Neural cell (in vitro differentiated cells): ENCODE data around the gene EPAS1. TPM values are rescaled to one million over a fixed set of nuclear protein-coding genes. Genes with fewer than 3 reads are reported as not detected.

Experiments
- H2AFZ ChIP-seq: fragments of 200-600, 300-800 bp; sonication (generic), shearing (Covaris generic); 2 replicates; pipeline ENCODE4 v1.6.0; 2014; ENCODE audit warnings: low read depth, mild to moderate bottlenecking, antibody characterized with exemption, low read length, moderate library complexity
- H3F3A ChIP-seq: fragments of 200-600 bp; shearing (Covaris generic); 2 replicates; pipeline ENCODE4 v1.6.1; 2016; ENCODE audit warnings: mild to moderate bottlenecking, moderate library complexity, mixed read lengths, antibody characterized with exemption, low read length; ENCODE audit not compliant: insufficient read depth, poor library complexity, severe bottlenecking
- H3K27ac ChIP-seq: fragments of 200-600, 300-800 bp; sonication (generic), shearing (Covaris generic); 2 replicates; pipeline ENCODE4 v1.5.1; 2014; ENCODE audit warnings: mild to moderate bottlenecking, low read length, moderate library complexity
- H3K27me3 ChIP-seq: fragments of 300-800, 200-600 bp; sonication (generic), shearing (Covaris generic); 2 replicates; pipeline ENCODE4 v1.6.0; 2014; ENCODE audit warnings: mild to moderate bottlenecking, low read depth, low read length, moderate library complexity; ENCODE audit not compliant: insufficient read depth
- H3K36me3 ChIP-seq: fragments of 300-800, 200-600 bp; sonication (generic), shearing (Covaris generic); 2 replicates; pipeline ENCODE4 v1.5.1; 2014; ENCODE audit warnings: mild to moderate bottlenecking, antibody characterized with exemption, low read length, moderate library complexity; ENCODE audit not compliant: insufficient read depth
- H3K4me2 ChIP-seq: fragments of 300-800, 200-600 bp; sonication (generic), shearing (Covaris generic); 2 replicates; pipeline ENCODE4 v1.6.0; 2014; ENCODE audit warnings: mild to moderate bottlenecking, low read length
- H3K4me3 ChIP-seq: fragments of 300-800, 200-600 bp; sonication (generic), shearing (Covaris generic); 2 replicates; pipeline ENCODE4 v1.5.1; 2014; ENCODE audit warnings: mild to moderate bottlenecking, low read length, moderate library complexity
- H3K79me2 ChIP-seq: fragments of 200-600 bp; shearing (Covaris generic); replicated peaks from 2 replicates; pipeline ENCODE4 v1.6.0; 2014; ENCODE audit warnings: mild to moderate bottlenecking, low read length, moderate library complexity; ENCODE audit not compliant: insufficient read depth
- H3K9ac ChIP-seq: fragments of 300-800, 200-600 bp; sonication (generic), shearing (Covaris generic); 2 replicates; pipeline ENCODE4 v1.6.1; 2016; ENCODE audit warnings: mild to moderate bottlenecking, low read length, mixed read lengths
- H3K9me2 ChIP-seq: fragments of 200-600 bp; shearing (Covaris generic); 2 replicates; pipeline ENCODE4 v1.6.1; 2016; ENCODE audit warnings: mild to moderate bottlenecking, low read length, mixed read lengths; ENCODE audit not compliant: insufficient read depth
- H3K9me3 ChIP-seq: fragments of 200-600, 300-800 bp; sonication (generic), shearing (Covaris generic); 2 replicates; pipeline ENCODE4 v1.6.1; 2016; ENCODE audit warnings: mild to moderate bottlenecking, mixed run types, low read length, moderate library complexity, mixed read lengths
- H4K20me1 ChIP-seq: fragments of 200-600 bp; shearing (Covaris generic); 2 replicates; pipeline ENCODE4 v1.6.1; 2016; ENCODE audit warnings: mild to moderate bottlenecking, mixed run types; ENCODE audit not compliant: insufficient read depth
- CTCF ChIP-seq: fragments of 450-650 bp; IDR thresholded peaks from 2 replicates; pipeline ENCODE4 v1.5.1; 2014; ENCODE audit warnings: antibody characterized with exemption, mild to moderate bottlenecking, moderate library complexity; ENCODE audit not compliant: poor library complexity, severe bottlenecking
- EP300 ChIP-seq: fragments of 450-650 bp; conservative IDR thresholded peaks from 2 replicates; pipeline ENCODE4 v1.6.1; 2014; ENCODE audit warnings: antibody characterized with exemption, mild to moderate bottlenecking, moderate library complexity; ENCODE audit not compliant: poor library complexity, severe bottlenecking
- EZH2 ChIP-seq: fragments of 200-600, 300-800 bp; shearing (Covaris generic), sonication (generic); IDR thresholded peaks from 2 replicates; pipeline ENCODE4 v1.6.1; 2014; ENCODE audit warnings: antibody characterized with exemption, low read length, borderline replicate concordance, mild to moderate bottlenecking; ENCODE audit not compliant: insufficient read depth, poor library complexity, severe bottlenecking
- MXI1 ChIP-seq: fragments of 450-650 bp; conservative IDR thresholded peaks from 2 replicates; pipeline ENCODE4 v1.6.1; 2014; ENCODE audit warnings: antibody characterized with exemption, mild to moderate bottlenecking; ENCODE audit not compliant: poor library complexity, severe bottlenecking
- POLR2AphosphoS5 ChIP-seq: IDR thresholded peaks from 2 replicates; pipeline ENCODE4 v1.6.1; 2012
- RAD21 ChIP-seq: fragments of 450-650 bp; conservative IDR thresholded peaks from 2 replicates; pipeline ENCODE4 v1.6.1; 2014; ENCODE audit warnings: antibody characterized with exemption, mild to moderate bottlenecking, moderate library complexity
- REST ChIP-seq: IDR thresholded peaks from 2 replicates; pipeline ENCODE4 v1.6.1; 2012; ENCODE audit warnings: borderline replicate concordance
- SMC3 ChIP-seq: fragments of 450-650 bp; conservative IDR thresholded peaks from 2 replicates; pipeline ENCODE4 v1.6.1; 2014; ENCODE audit warnings: antibody characterized with exemption, mild to moderate bottlenecking, moderate library complexity; ENCODE audit not compliant: poor library complexity
- TAF1 ChIP-seq: IDR thresholded peaks from 2 replicates; pipeline ENCODE4 v1.6.1; 2012; ENCODE audit warnings: low read depth
- polyA plus RNA-seq: library from polyadenylated mRNA; depleted of rRNA; stranded (reverse); fragments of >200 nt; gene quantifications from 2 replicates; pipeline ENCODE4 v1.2.3, GENCODE V29; 2014

The EPAS1 gene
- polyA plus RNA-seq, 1 donor from 2014 or later: not detected

DNA sequence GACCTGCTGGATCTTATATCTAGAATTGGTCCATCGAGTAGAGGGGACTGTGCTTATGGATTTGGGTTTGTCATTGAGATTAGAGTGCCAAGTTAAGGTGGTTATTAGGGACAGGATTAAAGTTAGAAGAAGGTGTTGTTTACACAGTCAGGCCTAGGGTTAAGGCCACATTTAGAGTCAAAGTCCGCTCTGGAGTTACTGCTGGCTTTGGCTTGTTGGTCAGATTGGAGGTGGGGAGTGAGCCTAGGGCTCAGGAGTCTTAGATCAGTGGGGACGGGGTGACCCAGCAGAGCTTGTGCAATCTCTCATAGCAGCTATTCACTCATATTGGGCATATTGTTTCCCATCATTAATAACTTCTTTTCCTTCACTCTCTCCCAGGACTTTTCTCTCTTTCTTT, 13.5 kb upstream of the EPAS1 start:
- no peaks in the 10 kb centered on the region for H4K20me1 ChIP-seq
- H3F3A ChIP-seq: no peaks in the 10 kb centered on the region
- no peak overlapping the region for H3K9ac ChIP-seq
- no peaks in the 10 kb centered on the region for H3K27me3 ChIP-seq
- H3K27ac ChIP-seq: no peak overlapping the region
- no peak overlapping the region for H2AFZ ChIP-seq
- no peak overlapping the region for H3K4me2 ChIP-seq
- no peaks in the 10 kb centered on the region for H3K9me3 ChIP-seq
- no peak overlapping the region for H3K4me3 ChIP-seq
- no peak for TF ChIP-seq MXI1
- no peak for TF ChIP-seq EZH2
- no peak for TF ChIP-seq EP300
- no peak for TF ChIP-seq TAF1
- TF ChIP-seq CTCF: no peak
- TF ChIP-seq RAD21: no peak
- no peak for TF ChIP-seq POLR2AphosphoS5
- H3K79me2 ChIP-seq: no peaks in the 10 kb centered on the region
- no peaks in the 10 kb centered on the region for H3K36me3 ChIP-seq
- no peaks in the 10 kb centered on the region for H3K9me2 ChIP-seq

DNA sequence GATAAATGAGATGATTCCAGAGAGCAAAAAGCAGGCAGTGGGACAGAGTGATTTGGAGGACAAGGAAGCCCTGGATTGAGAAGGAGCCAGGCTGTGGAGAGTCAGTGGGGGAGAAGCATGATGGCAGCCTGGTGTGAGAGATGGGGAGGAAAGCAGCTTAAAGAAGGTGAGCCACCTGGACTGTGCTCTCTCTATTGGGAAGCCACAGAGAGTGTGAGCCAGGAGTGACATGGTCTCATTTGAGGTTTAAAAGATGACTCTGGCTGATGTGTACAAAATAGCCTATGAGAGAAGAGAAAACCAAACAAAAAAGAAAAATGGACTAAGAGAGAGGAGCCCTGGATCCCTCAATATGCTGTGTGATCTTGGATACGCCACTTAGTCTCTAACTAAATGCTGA, 12.9 kb upstream of the EPAS1 start:
- no peaks in the 10 kb centered on the region for H4K20me1 ChIP-seq
- no peaks in the 10 kb centered on the region for H3K9me2 ChIP-seq
- no peaks in the 10 kb centered on the region for H3F3A ChIP-seq
- no peaks in the 10 kb centered on the region for H3K9me3 ChIP-seq
- H3K4me3 ChIP-seq: no peak overlapping the region
- H3K36me3 ChIP-seq: no peaks in the 10 kb centered on the region
- no peak overlapping the region for H2AFZ ChIP-seq
- no peaks in the 10 kb centered on the region for H3K27me3 ChIP-seq
- no peaks in the 10 kb centered on the region for H3K79me2 ChIP-seq
- TF ChIP-seq EZH2 (no peak), MXI1 (no peak), CTCF (no peak), TAF1 (no peak), RAD21 (no peak), EP300 (no peak), REST (no peak), POLR2AphosphoS5 (no peak), SMC3 (no peak)
- H3K27ac ChIP-seq: no peak overlapping the region
- H3K4me2 ChIP-seq: no peak overlapping the region
- H3K9ac ChIP-seq: no peak overlapping the region
